KMS-11 (cell line): ENCODE results near the gene COL10A1.

Experiments
- H2AFZ ChIP-seq: fragments of 200-600 bp; sonication (generic); 2 replicates; pipeline ENCODE4 v1.6.1; 2016; ENCODE audit warnings: antibody characterized with exemption, mixed run types, low read depth
- H3K27ac ChIP-seq: fragments of 200-600 bp; sonication (generic); 2 replicates; pipeline ENCODE4 v1.6.1; 2016; ENCODE audit warnings: mild to moderate bottlenecking, mixed run types
- H3K27me3 ChIP-seq: fragments of 200-600 bp; sonication (generic); 2 replicates; pipeline ENCODE4 v1.6.1; 2017; ENCODE audit warnings: mild to moderate bottlenecking, low read depth, mixed run types, moderate library complexity; ENCODE audit not compliant: insufficient read depth
- H3K36me3 ChIP-seq: fragments of 200-600 bp; sonication (generic); 2 replicates; pipeline ENCODE4 v1.6.1; 2017; ENCODE audit warnings: mild to moderate bottlenecking, mixed run types; ENCODE audit not compliant: insufficient read depth
- H3K4me1 ChIP-seq: fragments of 200-600 bp; sonication (generic); 2 replicates; pipeline ENCODE4 v1.6.1; 2016; ENCODE audit warnings: mild to moderate bottlenecking, low read depth, mixed run types; ENCODE audit not compliant: poor library complexity, severe bottlenecking
- H3K4me2 ChIP-seq: fragments of 200-600 bp; sonication (generic); 2 replicates; pipeline ENCODE4 v1.7.0; 2016; ENCODE audit warnings: mild to moderate bottlenecking, mixed run types
- H3K4me3 ChIP-seq: fragments of 200-600 bp; sonication (generic); IDR thresholded peaks from 2 replicates; pipeline ENCODE4 v1.6.1; 2017; ENCODE audit warnings: low read depth, low read length, mixed read lengths; ENCODE audit not compliant: insufficient read depth
- H3K79me2 ChIP-seq: fragments of 200-600 bp; sonication (generic); 2 replicates; pipeline ENCODE4 v1.6.1; 2016; ENCODE audit warnings: low read depth, mixed run types; ENCODE audit not compliant: insufficient read depth
- H3K9ac ChIP-seq: fragments of 200-600 bp; sonication (generic); 2 replicates; pipeline ENCODE4 v1.6.1; 2016; ENCODE audit warnings: mild to moderate bottlenecking, mixed run types
- H4K20me1 ChIP-seq: fragments of 200-600 bp; sonication (generic); 2 replicates; pipeline ENCODE4 v1.6.1; 2016; ENCODE audit warnings: mild to moderate bottlenecking, mixed run types; ENCODE audit not compliant: insufficient read depth
- TF ChIP-seq, protein P1 (sequence below): fragments of 200-600 bp; sonication (generic); conservative IDR thresholded peaks from 2 replicates; pipeline ENCODE4 v1.6.1; 2017; ENCODE audit warnings: low read depth, mild to moderate bottlenecking, antibody characterized with exemption, low read length, moderate library complexity, mixed read lengths

Gene COL10A1

DNA sequence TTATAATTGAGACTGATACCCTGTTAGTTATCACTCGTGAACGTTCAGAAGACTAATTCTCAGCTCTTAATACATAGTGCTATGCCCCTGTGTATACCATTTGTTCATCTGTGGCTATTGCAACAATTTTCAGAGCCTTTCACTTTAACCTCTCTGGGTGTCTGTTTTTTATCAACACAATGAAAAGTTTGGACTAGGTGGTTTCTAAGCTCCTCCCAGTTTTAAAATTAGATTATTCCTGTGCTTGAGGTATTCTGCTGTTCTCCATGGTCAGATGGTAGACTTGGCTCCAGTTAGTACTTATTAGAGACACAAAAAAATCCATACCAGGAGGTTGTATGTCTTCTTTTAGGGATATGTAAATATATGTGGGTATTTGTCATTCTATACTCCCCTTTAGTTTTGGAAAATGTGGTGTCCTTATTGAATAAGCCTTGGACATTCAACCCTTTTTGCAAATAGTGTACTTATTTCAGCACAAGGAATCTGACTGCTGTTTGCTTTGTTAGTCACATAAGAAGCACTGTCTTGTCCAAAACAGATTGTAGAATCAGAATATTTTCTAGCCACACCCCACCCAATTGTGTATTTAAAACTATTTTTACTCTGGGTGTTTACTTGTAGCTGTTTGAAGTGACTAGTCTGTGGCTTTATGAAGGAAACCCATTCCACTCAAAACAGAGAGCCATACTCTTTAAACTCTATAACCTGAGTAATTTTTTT, 2.0 kb upstream of the COL10A1 start:
- Histone ChIP-seq H3K4me2 (no peak overlapping the region), H3K4me1 (no peaks in the 10 kb centered on the region)

DNA sequence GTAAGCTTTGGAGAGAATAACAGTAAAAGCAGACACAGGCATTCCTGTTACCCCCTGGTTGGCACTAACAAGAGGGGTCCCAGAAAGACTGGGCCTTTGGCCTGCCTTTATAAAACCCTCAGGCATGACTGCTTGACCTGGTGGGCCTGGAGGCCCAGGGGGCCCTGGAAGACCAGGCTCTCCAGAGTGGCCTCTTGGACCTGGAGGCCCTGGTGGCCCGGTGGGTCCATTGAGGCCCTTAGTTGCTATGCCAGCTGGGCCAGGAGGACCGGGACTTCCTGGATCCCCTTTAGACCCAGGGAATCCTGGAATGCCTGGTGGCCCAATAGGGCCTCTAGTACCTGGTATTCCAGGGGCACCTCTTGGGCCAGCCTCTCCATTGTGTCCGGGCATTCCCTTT, 5.5 kb downstream of the COL10A1 start:
- no peak overlapping the region for H3K4me2 ChIP-seq
- H3K79me2 ChIP-seq: no peaks in the 10 kb centered on the region
- no peaks in the 10 kb centered on the region for H4K20me1 ChIP-seq
- H3K9ac ChIP-seq: no peak overlapping the region
- no peaks in the 10 kb centered on the region for H3K36me3 ChIP-seq
- no peak overlapping the region for H2AFZ ChIP-seq
- H3K4me3 ChIP-seq: no peak overlapping the region
- TF ChIP-seq, protein P1, sequence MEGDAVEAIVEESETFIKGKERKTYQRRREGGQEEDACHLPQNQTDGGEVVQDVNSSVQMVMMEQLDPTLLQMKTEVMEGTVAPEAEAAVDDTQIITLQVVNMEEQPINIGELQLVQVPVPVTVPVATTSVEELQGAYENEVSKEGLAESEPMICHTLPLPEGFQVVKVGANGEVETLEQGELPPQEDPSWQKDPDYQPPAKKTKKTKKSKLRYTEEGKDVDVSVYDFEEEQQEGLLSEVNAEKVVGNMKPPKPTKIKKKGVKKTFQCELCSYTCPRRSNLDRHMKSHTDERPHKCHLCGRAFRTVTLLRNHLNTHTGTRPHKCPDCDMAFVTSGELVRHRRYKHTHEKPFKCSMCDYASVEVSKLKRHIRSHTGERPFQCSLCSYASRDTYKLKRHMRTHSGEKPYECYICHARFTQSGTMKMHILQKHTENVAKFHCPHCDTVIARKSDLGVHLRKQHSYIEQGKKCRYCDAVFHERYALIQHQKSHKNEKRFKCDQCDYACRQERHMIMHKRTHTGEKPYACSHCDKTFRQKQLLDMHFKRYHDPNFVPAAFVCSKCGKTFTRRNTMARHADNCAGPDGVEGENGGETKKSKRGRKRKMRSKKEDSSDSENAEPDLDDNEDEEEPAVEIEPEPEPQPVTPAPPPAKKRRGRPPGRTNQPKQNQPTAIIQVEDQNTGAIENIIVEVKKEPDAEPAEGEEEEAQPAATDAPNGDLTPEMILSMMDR: no peak
- H3K27me3 ChIP-seq: no peaks in the 10 kb centered on the region
- H3K27ac ChIP-seq: no peak overlapping the region
- no peaks in the 10 kb centered on the region for H3K4me1 ChIP-seq

More for the DNA sequence above, 2.0 kb upstream of the COL10A1 start:
- Histone ChIP-seq H3K9ac (no peak overlapping the region), H3K27me3 (no peaks in the 10 kb centered on the region), H3K4me3 (no peak overlapping the region), H3K36me3 (no peaks in the 10 kb centered on the region), H4K20me1 (no peaks in the 10 kb centered on the region), H3K79me2 (no peaks in the 10 kb centered on the region), H3K27ac (no peak overlapping the region), H2AFZ (no peak overlapping the region)
- TF ChIP-seq, protein P1: no peak

DNA sequence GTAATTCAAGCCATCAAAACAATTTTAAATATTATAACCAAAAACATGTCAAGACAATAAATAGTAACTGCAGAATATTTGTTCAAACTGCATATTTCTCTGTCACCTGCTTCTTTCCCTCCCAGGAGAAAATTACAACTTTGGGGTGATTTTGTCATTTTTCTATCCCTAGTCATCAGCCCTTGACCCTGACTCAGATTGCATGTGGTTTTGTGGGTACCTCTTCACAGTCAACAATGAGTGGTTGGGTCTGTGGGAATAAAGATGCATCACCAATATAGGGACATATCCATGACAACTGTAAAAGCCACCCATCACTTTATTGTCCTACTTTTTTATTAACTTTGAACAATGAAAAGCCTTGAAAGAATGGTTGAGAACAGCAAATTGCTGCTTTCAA, 7.3 kb downstream of the COL10A1 start:
- Histone ChIP-seq H3K4me1 (no peaks in the 10 kb centered on the region), H3K27ac (no peak overlapping the region), H3K27me3 (no peaks in the 10 kb centered on the region), H3K36me3 (no peaks in the 10 kb centered on the region), H3K4me2 (no peak overlapping the region), H3K79me2 (no peaks in the 10 kb centered on the region), H2AFZ (no peak overlapping the region), H4K20me1 (no peaks in the 10 kb centered on the region), H3K4me3 (no peak overlapping the region), H3K9ac (no peak overlapping the region)
- TF ChIP-seq, protein P1: no peak

DNA sequence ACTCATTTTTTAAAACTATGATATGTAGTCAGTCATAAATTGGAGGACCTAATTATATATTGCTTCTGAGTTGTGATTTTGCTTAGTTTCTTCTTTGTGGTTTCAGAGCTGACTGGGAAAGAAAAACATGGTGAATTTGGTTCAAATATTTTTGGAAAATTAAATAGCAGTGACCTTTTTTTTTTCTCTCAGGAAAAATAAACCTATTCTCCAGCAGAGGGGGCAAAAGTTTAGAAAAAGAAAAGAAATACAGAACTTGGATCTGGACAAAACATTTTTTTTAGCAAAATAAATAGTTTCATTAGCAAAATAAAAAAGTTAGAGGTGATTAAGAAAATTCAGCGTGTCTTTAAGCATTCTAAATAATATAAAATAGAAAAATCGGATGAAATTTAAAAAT, 10.2 kb downstream of the COL10A1 start:
- no peaks in the 10 kb centered on the region for H3K79me2 ChIP-seq
- no peak overlapping the region for H2AFZ ChIP-seq
- no peak overlapping the region for H3K4me3 ChIP-seq
- H4K20me1 ChIP-seq: no peaks in the 10 kb centered on the region
- no peak overlapping the region for H3K27ac ChIP-seq
- no peak overlapping the region for H3K4me2 ChIP-seq
- H3K27me3 ChIP-seq: no peaks in the 10 kb centered on the region
- no peaks in the 10 kb centered on the region for H3K4me1 ChIP-seq
- no peak overlapping the region for H3K9ac ChIP-seq
- no peaks in the 10 kb centered on the region for H3K36me3 ChIP-seq
- TF ChIP-seq, protein P1: no peak; the same call in 1 of the 2 replicates
